H1 (cell line): ENCODE data around the gene DIPK2B. TPM values are rescaled to one million over a fixed set of nuclear protein-coding genes. Genes with fewer than 3 reads are reported as not detected.

Source experiments
- CTCF ChIA-PET: fragments of 300-600 bp; sonication (Branson Sonifier 250); formaldehyde crosslinking; loops from one replicate; lab custom pipeline; 2021; ENCODE audit not compliant: partially characterized antibody; lab: Charles Lee
- POLR2A ChIA-PET: fragments of 300-600 bp; sonication (Branson Sonifier 250); formaldehyde crosslinking; loops from one replicate; lab custom pipeline; 2021; ENCODE audit warnings: inconsistent platforms; ENCODE audit not compliant: partially characterized antibody; lab: Charles Lee
- DNase-seq, 2 experiments: peaks; one replicate each; pipeline versions ENCODE4 v3.0.0 to v3.0.0-alpha.2; 2010 to 2022; ENCODE audit warnings: low spot score in 2 of 2, low read depth in 1 of 2, mixed read lengths in 1 of 2
- FAIRE-seq: peaks from 2 replicates; lab custom pipeline; 2011; peaks lifted over from hg19 to GRCh38; lab: Jason Lieb, UNC
- H2AFZ ChIP-seq: 2 replicates; pipeline ENCODE4 v1.8.1; 2012; ENCODE audit warnings: low read length, inconsistent platforms
- H2AK5ac ChIP-seq: 2 replicates; pipeline ENCODE4 v1.6.1; 2013; ENCODE audit warnings: low read depth, low read length
- H2BK120ac ChIP-seq: replicated peaks from 2 replicates; pipeline ENCODE3; 2013; ENCODE audit warnings: low read depth, low read length, inconsistent platforms
- H2BK12ac ChIP-seq: 2 replicates; pipeline ENCODE4 v1.6.1; 2013; ENCODE audit warnings: low read depth, low read length
- H2BK15ac ChIP-seq: 2 replicates; pipeline ENCODE4 v1.6.1; 2013; ENCODE audit warnings: low read length
- H2BK20ac ChIP-seq: 2 replicates; pipeline ENCODE4 v1.6.1; 2013; ENCODE audit warnings: low read length
- H2BK5ac ChIP-seq: 2 replicates; pipeline ENCODE4 v1.6.1; 2013; ENCODE audit warnings: low read depth, low read length
- H3K14ac ChIP-seq: 2 replicates; pipeline ENCODE4 v1.6.1; 2013; ENCODE audit warnings: inconsistent platforms; ENCODE audit not compliant: insufficient read length
- H3K18ac ChIP-seq: 2 replicates; pipeline ENCODE4 v1.6.1; 2013; ENCODE audit warnings: low read length; ENCODE audit errors: extremely low read depth
- H3K23ac ChIP-seq: 2 replicates; pipeline ENCODE4 v1.6.1; 2013; ENCODE audit warnings: inconsistent platforms; ENCODE audit not compliant: insufficient read length
- H3K23me2 ChIP-seq: 2 replicates; pipeline ENCODE4 v1.6.1; 2013; ENCODE audit warnings: low read depth, low read length
- H3K27ac ChIP-seq: 2 replicates; pipeline ENCODE4 v1.6.1; 2011; ENCODE audit warnings: low read depth, low read length, inconsistent platforms
- H3K27me3 ChIP-seq, 4 experiments: replicated peaks in 1 of 4; 1 replicate in 1 of 4; 2 replicates in 3 of 4; pipeline versions ENCODE4 v1.6.1 to v1.8.1; 2011 to 2013; ENCODE audit warnings: low read length in 3 of 4, mild to moderate bottlenecking in 3 of 4, inconsistent platforms in 2 of 4, mixed read lengths in 2 of 4, moderate library complexity in 1 of 4; ENCODE audit not compliant: control insufficient read depth in 3 of 4, insufficient read depth in 3 of 4; ENCODE audit errors: extremely low read depth in 1 of 4
- H3K36me3 ChIP-seq, 4 experiments: 2 replicates each; pipeline versions ENCODE4 v1.6.1 to v1.8.1; 2011 to 2013; ENCODE audit warnings: mild to moderate bottlenecking in 4 of 4, low read length in 3 of 4, moderate library complexity in 2 of 4, control low read depth in 1 of 4, inconsistent platforms in 1 of 4; ENCODE audit not compliant: insufficient read depth in 4 of 4, control insufficient read depth in 2 of 4
- H3K4ac ChIP-seq: replicated peaks from 2 replicates; pipeline ENCODE3; 2013; ENCODE audit warnings: low read length, low read depth, mixed read lengths, inconsistent platforms; ENCODE audit not compliant: insufficient read length
- H3K4me1 ChIP-seq, 4 experiments: replicated peaks in 1 of 4; 1 replicate in 1 of 4; 2 replicates in 3 of 4; pipeline versions ENCODE4 v1.6.1 to v1.8.1; 2011 to 2013; ENCODE audit warnings: low read length in 3 of 4, inconsistent platforms in 2 of 4, mixed read lengths in 1 of 4; ENCODE audit not compliant: insufficient read depth in 4 of 4, control insufficient read depth in 3 of 4
- H3K4me2 ChIP-seq, 2 experiments: 2 replicates each; pipeline versions ENCODE4 v1.6.1 to v1.8.1; 2011 to 2013; ENCODE audit warnings: low read depth in 2 of 2, low read length in 2 of 2, control low read depth in 1 of 2, inconsistent platforms in 1 of 2, mild to moderate bottlenecking in 1 of 2; ENCODE audit not compliant: insufficient read depth in 1 of 2
- H3K4me3 ChIP-seq, 4 experiments: fragments of 200-600, 300-600 bp in 1 of 4; sonication (generic), shearing (Covaris generic), sonication (Bioruptor Twin) in 1 of 4; 2 replicates each; pipeline versions ENCODE4 v1.5.1 to v1.8.1; 2011 to 2016; ENCODE audit warnings: low read length in 4 of 4, low read depth in 3 of 4, control low read depth in 2 of 4, inconsistent platforms in 2 of 4, mild to moderate bottlenecking in 2 of 4, mixed read lengths in 1 of 4, moderate library complexity in 1 of 4; ENCODE audit not compliant: insufficient read depth in 2 of 4; ENCODE audit errors: extremely low read depth in 1 of 4
- H3K56ac ChIP-seq: replicated peaks from 2 replicates; pipeline ENCODE3; 2013; ENCODE audit warnings: low read depth, mild to moderate bottlenecking, mixed read lengths, low read length, inconsistent platforms; ENCODE audit not compliant: insufficient read length
- H3K79me1 ChIP-seq: 2 replicates; pipeline ENCODE4 v1.6.1; 2013; ENCODE audit warnings: low read depth, low read length, control low read depth
- H3K79me2 ChIP-seq, 2 experiments: 2 replicates each; pipeline versions ENCODE4 v1.6.1 to v1.8.1; 2012 to 2013; ENCODE audit warnings: low read length in 2 of 2, mild to moderate bottlenecking in 2 of 2, inconsistent platforms in 1 of 2; ENCODE audit not compliant: insufficient read depth in 2 of 2, control insufficient read depth in 1 of 2
- H3K9ac ChIP-seq, 4 experiments: replicated peaks in 1 of 4; 1 replicate in 1 of 4; 2 replicates in 3 of 4; pipeline versions ENCODE4 v1.6.1 to v1.8.1; 2011 to 2013; ENCODE audit warnings: low read depth in 3 of 4, low read length in 3 of 4, control low read depth in 2 of 4, mild to moderate bottlenecking in 2 of 4, moderate library complexity in 2 of 4, inconsistent platforms in 1 of 4; ENCODE audit errors: extremely low read depth in 1 of 4
- H3K9me3 ChIP-seq, 2 experiments: 2 replicates each; pipeline versions ENCODE4 v1.6.1 to v1.8.1; 2012 to 2013; ENCODE audit warnings: mild to moderate bottlenecking in 2 of 2, moderate library complexity in 2 of 2, control low read depth in 1 of 2, inconsistent platforms in 1 of 2, low read depth in 1 of 2, low read length in 1 of 2, mixed read lengths in 1 of 2; ENCODE audit not compliant: insufficient read depth in 2 of 2
- H4K20me1 ChIP-seq, 2 experiments: replicated peaks in 1 of 2; 2 replicates each; pipeline versions ENCODE3 to v1.8.1; 2011 to 2013; ENCODE audit warnings: inconsistent platforms in 2 of 2, low read length in 2 of 2, mild to moderate bottlenecking in 1 of 2; ENCODE audit not compliant: insufficient read depth in 2 of 2, control insufficient read depth in 1 of 2
- H4K5ac ChIP-seq: 2 replicates; pipeline ENCODE4 v1.6.1; 2013; ENCODE audit warnings: low read length, low read depth, mixed read lengths, inconsistent platforms; ENCODE audit not compliant: insufficient read length
- H4K8ac ChIP-seq: 2 replicates; pipeline ENCODE4 v1.8.0; 2013; ENCODE audit warnings: mild to moderate bottlenecking, moderate library complexity, low read length, inconsistent platforms; ENCODE audit not compliant: insufficient read depth; ENCODE audit errors: extremely low read depth
- H4K91ac ChIP-seq: replicated peaks from 2 replicates; pipeline ENCODE3; 2013; ENCODE audit warnings: low read length, mixed read lengths, inconsistent platforms; ENCODE audit not compliant: insufficient read length
- CHD1 ChIP-seq: IDR thresholded peaks from 2 replicates; pipeline ENCODE4 v1.6.1; 2012; ENCODE audit warnings: low read depth, low read length, improper control_type of control experiment
- KDM5A ChIP-seq: fragments of 200-600 bp; IDR thresholded peaks from 2 replicates; pipeline ENCODE4 v1.7.1; 2012; ENCODE audit warnings: mild to moderate bottlenecking, low read length, inconsistent platforms, mixed read lengths
- NRF1 ChIP-seq: IDR thresholded peaks from 2 replicates; pipeline ENCODE4 v1.6.1; 2011; ENCODE audit warnings: mild to moderate bottlenecking, low read depth, low read length, improper control_type of control experiment
- RAD21 ChIP-seq, 2 experiments: IDR thresholded peaks in 1 of 2; conservative IDR thresholded peaks in 1 of 2; 2 replicates each; pipeline ENCODE4 v1.6.1; 2011; ENCODE audit warnings: low read depth in 2 of 2, low read length in 2 of 2, improper control_type of control experiment in 1 of 2, inconsistent platforms in 1 of 2, mild to moderate bottlenecking in 1 of 2, moderate library complexity in 1 of 2
- RBBP5 ChIP-seq: IDR thresholded peaks from 2 replicates; pipeline ENCODE4 v1.7.1; 2012; ENCODE audit warnings: low read depth, mild to moderate bottlenecking, inconsistent platforms, low read length, moderate library complexity, borderline replicate concordance
- RFX5 ChIP-seq: IDR thresholded peaks from 2 replicates; pipeline ENCODE4 v1.6.1; 2011; ENCODE audit warnings: low read depth, low read length, improper control_type of control experiment, borderline replicate concordance
- RNF2 ChIP-seq: fragments of 200-900, 300-1000 bp; sonication (generic); IDR thresholded peaks from 2 replicates; pipeline ENCODE4 v1.7.1; 2016; ENCODE audit warnings: borderline replicate concordance, low read depth, mild to moderate bottlenecking, antibody characterized with exemption, low read length; ENCODE audit not compliant: poor library complexity, severe bottlenecking; ENCODE audit errors: missing control alignments
- ZNF274 ChIP-seq: IDR thresholded peaks from 2 replicates; pipeline ENCODE4 v1.7.0; 2012; ENCODE audit warnings: low read length, borderline replicate concordance; ENCODE audit errors: extremely low read depth
- WGBS, 2 experiments: shearing (Covaris generic) in 1 of 2; methylation state at CpG; one replicate each; pipeline versions ENCODE4 v1.1.6 to v1.1.7; 2013 to 2015; ENCODE audit warnings: low lambda C conversion rate in 2 of 2, mixed read lengths in 2 of 2, inconsistent platforms in 1 of 2, low coverage in 1 of 2, missing lambda C conversion rate in 1 of 2; ENCODE audit not compliant: insufficient replicate concordance in 2 of 2, insufficient coverage in 1 of 2, insufficient read length in 1 of 2; ENCODE audit errors: extremely low coverage in 1 of 2, missing lambda C conversion rate in 1 of 2; 5-methylcytosine and 5-hydroxymethylcytosine counted together
- long read RNA-seq, 2 experiments: library from RNA in 1 of 2; library from capped mRNA in 1 of 2; stranded (forward); transcript quantifications; one replicate each; pipeline ENCODE4 v2.0.0, GENCODE V29; 2021; ENCODE audit warnings: inconsistent platforms in 1 of 2
- polyA minus RNA-seq, 3 experiments: library from RNA; depleted of rRNA, polyadenylated mRNA; stranded (reverse); fragments of >200 nt; gene quantifications; 1 replicate in 2 of 3; 2 replicates in 1 of 3; pipeline ENCODE4 v1.2.3, GENCODE V29; 2011
- polyA plus RNA-seq, 7 experiments: library from polyadenylated mRNA; depleted of rRNA in 3 of 7; stranded (reverse) in 5 of 7; unstranded in 2 of 7; fragments of >200 nt in 5 of 7; fragments of 200-250 nt in 2 of 7; gene quantifications; 1 replicate in 5 of 7; 2 replicates in 1 of 7; 4 replicates in 1 of 7; pipeline versions ENCODE4 v1.2.1 to v1.2.3, GENCODE V29; 2011 to 2013; ENCODE audit warnings: missing spikeins in 2 of 7, mixed read lengths in 2 of 7
- total RNA-seq: library from RNA; stranded (reverse); fragmentation: NEBNext Ultra II Directional; extraction: Animal tissue kit (Norgen Biotek cat#: 25700); gene quantifications from 2 replicates; pipeline ENCODE4 v1.2.1, GENCODE V29; 2021

The DIPK2B gene
- total RNA-seq (not detected in 2 replicates), polyA plus RNA-seq (2011; rRNA removed) (not detected in 2 replicates), polyA minus RNA-seq (2011; rRNA and poly(A)+ RNA removed) (not detected in 2 replicates)
- 0.01 TPM for polyA plus RNA-seq (2011; cell fraction: cytosol; rRNA removed)
- polyA plus RNA-seq (2011; cell fraction: nucleus; rRNA removed): not detected
- not detected in 4 replicates for polyA plus RNA-seq (2012, experiment 1 of 2)
- not detected for polyA plus RNA-seq (2012, experiment 2 of 2)
- polyA plus RNA-seq (2013, experiment 1 of 2): not detected
- polyA plus RNA-seq (2013, experiment 2 of 2): not detected
- not detected for polyA minus RNA-seq (2011; cell fraction: cytosol; rRNA and poly(A)+ RNA removed)
- not detected for polyA minus RNA-seq (2011; cell fraction: nucleus; rRNA and poly(A)+ RNA removed)
- long read RNA-seq, experiment 1: 0 reads
- long read RNA-seq, experiment 2: 0 reads

- DNase-seq (no peak), FAIRE-seq (no peak)
- H3K79me1 ChIP-seq: no peaks in the 10 kb centered on the region
- POLR2A ChIA-PET: no interaction called here
- H4K5ac ChIP-seq: no peak within 1 kb of the TSS
- no peak within 1 kb of the TSS for H3K18ac ChIP-seq
- no peaks in the 10 kb centered on the region for H3K27me3 ChIP-seq
- no peak within 1 kb of the TSS for H3K4me3 ChIP-seq
- no peak within 1 kb of the TSS for H3K14ac ChIP-seq
- no peak within 1 kb of the TSS for H2BK15ac ChIP-seq
- H2AFZ ChIP-seq: no peak within 1 kb of the TSS
- no peaks in the 10 kb centered on the region for H3K4me1 ChIP-seq
- H3K56ac ChIP-seq: no peak within 1 kb of the TSS
- CTCF ChIA-PET: interaction anchor here (1.0 kb wide), 1 partner anchor 13 kb away, joined by 3 read pairs; no protein-coding TSS in a partner anchor
- no peak within 1 kb of the TSS for H2BK5ac ChIP-seq
- H2BK12ac ChIP-seq: no peak within 1 kb of the TSS
- H3K4ac ChIP-seq: no peak within 1 kb of the TSS
- no peak within 1 kb of the TSS for H3K23ac ChIP-seq
- WGBS, 2 experiments: 91% methylated on average over 4 of the region's 9 CpGs; no CpG with 5 or more reads in 1 of the 2 experiments
- no peak within 1 kb of the TSS for H2AK5ac ChIP-seq
- no peaks in the 10 kb centered on the region for H3K36me3 ChIP-seq
- H3K9ac ChIP-seq: no peak within 1 kb of the TSS
- H2BK120ac ChIP-seq: no peak within 1 kb of the TSS
- H3K27ac ChIP-seq: no peak within 1 kb of the TSS
- H3K9me3 ChIP-seq: no peaks in the 10 kb centered on the region
- H4K8ac ChIP-seq: no peak within 1 kb of the TSS
- H2BK20ac ChIP-seq: no peak within 1 kb of the TSS
- no peak within 1 kb of the TSS for H4K91ac ChIP-seq
- no peak within 1 kb of the TSS for H3K4me2 ChIP-seq
- no peaks in the 10 kb centered on the region for H3K23me2 ChIP-seq
- H4K20me1 ChIP-seq: no peaks in the 10 kb centered on the region
- no peaks in the 10 kb centered on the region for H3K79me2 ChIP-seq
- no peak for TF ChIP-seq NRF1
- no peak for TF ChIP-seq KDM5A
- no peak for TF ChIP-seq RFX5
- TF ChIP-seq RAD21 (IDR thresholded peaks at IDR 0.05 in 1 of 2, conservative IDR thresholded peaks at IDR 0.05 in 1 of 2; ENCODE audit: low read depth in 2 of 2, low read length in 2 of 2): no peak
- no peak for TF ChIP-seq RNF2
- no peak for TF ChIP-seq ZNF274
- TF ChIP-seq RBBP5: no peak
- TF ChIP-seq CHD1: no peak
These were observed at the start of gene DIPK2B for GRCh38 chrX:45200741-45201234. Gene DIPK2B (minus strand): TSS chrX:45200876. CDS start chrX:45200826, 50 bp downstream.
